OCI-LY7 (cell line): ENCODE measurements around the gene EFCAB13. TPM values are rescaled to one million over a fixed set of nuclear protein-coding genes. Genes with fewer than 3 reads are reported as not detected.
"Not testable (repeated sequence)": the region's sequence is repeated elsewhere in the genome, so short reads cannot be mapped to it uniquely, and the experiment has no call there.

Experiments
- BruUV-seq: library from RNA; stranded (reverse); fragments of 400-500 nt; replicated peaks from 2 replicates; lab custom pipeline; 2021; lab: Mats Ljungman, UMichigan
- CTCF ChIA-PET: fragments of 300-600 bp; sonication (Branson Sonifier 250); formaldehyde crosslinking; loops from one replicate; lab custom pipeline; 2022; ENCODE audit warnings: antibody characterized with exemption; ENCODE audit not compliant: unreplicated experiment; lab: Charles Lee
- POLR2A ChIA-PET: fragments of 300-600 bp; sonication (Branson Sonifier 250); formaldehyde crosslinking; loops from one replicate; lab custom pipeline; 2022; ENCODE audit warnings: antibody characterized with exemption; lab: Charles Lee
- DNase-seq: peaks from one replicate; pipeline ENCODE4 v3.0.0-alpha.2; 2015; ENCODE audit warnings: low spot score
- H2AFZ ChIP-seq: fragments of 200-600 bp; sonication (generic), shearing (Covaris generic); 2 replicates; pipeline ENCODE4 v1.6.1; 2014; ENCODE audit warnings: mild to moderate bottlenecking, antibody characterized with exemption, low read length, moderate library complexity
- H3K27ac ChIP-seq: fragments of 200-600 bp; sonication (generic); 2 replicates; pipeline ENCODE4 v1.5.1; 2014; ENCODE audit warnings: mixed run types, low read depth, mild to moderate bottlenecking, moderate library complexity, low read length, inconsistent platforms; ENCODE audit not compliant: poor library complexity, severe bottlenecking
- H3K36me3 ChIP-seq: fragments of 200-600 bp; sonication (generic); 2 replicates; pipeline ENCODE4 v1.6.1; 2014; ENCODE audit warnings: mild to moderate bottlenecking, antibody characterized with exemption, low read length, moderate library complexity, mixed read lengths; ENCODE audit not compliant: insufficient read depth
- H3K4me1 ChIP-seq: fragments of 200-600 bp; sonication (generic); 2 replicates; pipeline ENCODE4 v1.5.1; 2014; ENCODE audit warnings: mild to moderate bottlenecking, low read length; ENCODE audit not compliant: insufficient read depth, poor library complexity, severe bottlenecking
- H3K4me2 ChIP-seq: fragments of 200-600 bp; sonication (generic); 2 replicates; pipeline ENCODE4 v1.6.1; 2014; ENCODE audit warnings: mild to moderate bottlenecking, low read length
- H3K4me3 ChIP-seq: fragments of 200-600 bp; sonication (generic); 2 replicates; pipeline ENCODE4 v1.5.1; 2014; ENCODE audit warnings: mild to moderate bottlenecking, low read depth, low read length; ENCODE audit not compliant: poor library complexity, severe bottlenecking
- H3K79me2 ChIP-seq: fragments of 200-600 bp; sonication (generic); 2 replicates; pipeline ENCODE4 v1.6.1; 2016; ENCODE audit warnings: low read depth, mild to moderate bottlenecking, low read length, moderate library complexity, mixed read lengths; ENCODE audit not compliant: insufficient read depth
- H3K9me2 ChIP-seq: fragments of 200-600 bp; sonication (generic); 2 replicates; pipeline ENCODE4 v1.6.1; 2016; ENCODE audit warnings: mild to moderate bottlenecking, low read length, mixed read lengths; ENCODE audit not compliant: insufficient read depth
- H3K9me3 ChIP-seq: fragments of 200-600 bp; sonication (generic); 2 replicates; pipeline ENCODE4 v1.6.1; 2014; ENCODE audit warnings: mild to moderate bottlenecking, mixed run types, low read length, mixed read lengths
- H4K20me1 ChIP-seq: fragments of 200-600 bp; sonication (generic); 2 replicates; pipeline ENCODE4 v1.6.1; 2014; ENCODE audit warnings: mild to moderate bottlenecking, antibody characterized with exemption, low read length, moderate library complexity, mixed read lengths; ENCODE audit not compliant: insufficient read depth
- CTCF ChIP-seq: fragments of 200-600 bp; sonication (generic); conservative IDR thresholded peaks from 2 replicates; pipeline ENCODE4 v1.5.1; 2014; ENCODE audit warnings: mild to moderate bottlenecking, antibody characterized with exemption, low read length, moderate library complexity, mixed read lengths
- EZH2phosphoT487 ChIP-seq: fragments of 200-600 bp; sonication (generic); IDR thresholded peaks from 2 replicates; pipeline ENCODE4 v1.6.1; 2018; ENCODE audit warnings: low read depth, borderline replicate concordance, mild to moderate bottlenecking, mixed run types, antibody characterized with exemption, low read length, moderate library complexity, mixed read lengths
- intact Hi-C: fragments of 100-400 bp; cut with micrococcal nuclease; formaldehyde crosslinking; loops from one replicate; pipeline ENCODE4 v1.10.0; 2022; ENCODE audit not compliant: unreplicated experiment
- total RNA-seq, 2 experiments: library from RNA; depleted of rRNA in 1 of 2; stranded (reverse); fragments of >200 nt in 1 of 2; shearing (Covaris generic) in 1 of 2; gene quantifications; 2 replicates each; pipeline ENCODE4 v1.2.3, GENCODE V29; 2014 to 2022

Gene EFCAB13
- total RNA-seq, 2 experiments from 2014 or later: 4.5 to 5.3 TPM

DNA sequence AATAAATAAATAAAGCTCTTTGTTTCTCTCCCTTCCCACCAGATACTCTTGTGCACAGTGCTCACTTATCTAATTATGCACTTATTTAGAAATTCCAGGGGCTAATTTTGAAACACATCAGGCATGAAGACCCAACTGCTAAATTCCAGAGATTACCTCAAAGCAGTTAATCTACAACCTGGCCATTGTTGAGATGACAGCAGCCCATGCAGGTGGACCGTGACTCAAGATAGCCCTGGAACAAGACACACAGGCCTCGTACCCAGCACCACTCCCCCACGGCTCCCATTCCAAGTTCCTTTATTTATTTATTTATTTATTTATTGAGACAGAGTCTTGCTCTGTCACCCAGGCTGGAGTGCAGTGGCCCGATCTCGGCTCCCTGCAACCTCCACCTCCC, 147.1 kb downstream of the EFCAB13 start:
- Histone ChIP-seq H3K79me2 (no peaks in the 10 kb centered on the region), H3K36me3 (no peaks in the 10 kb centered on the region)
- intact Hi-C loops: no loop called here

DNA sequence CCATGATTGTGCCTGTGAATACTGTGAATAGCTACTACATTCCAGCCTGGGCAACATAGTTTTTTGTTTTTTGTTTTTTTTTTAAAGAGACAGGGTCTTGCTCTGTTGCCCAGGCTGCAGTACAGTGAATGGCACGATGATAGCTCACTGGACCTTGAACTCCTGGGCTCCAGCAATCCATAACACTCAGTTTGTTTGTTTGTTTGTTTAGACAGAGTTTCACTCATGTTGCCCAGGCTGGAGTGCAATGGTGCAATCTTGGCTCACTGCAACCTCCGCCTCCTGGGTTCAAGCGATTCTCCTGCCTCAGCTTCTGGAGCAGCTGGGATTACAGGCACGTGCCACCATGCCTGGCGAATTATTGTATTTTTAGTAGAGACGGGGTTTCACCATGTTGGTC, 148.3 kb downstream of the EFCAB13 start:
- CTCF ChIA-PET, DNase-seq, intact Hi-C loops: not testable (repeated sequence)

More for the DNA sequence above, 147.1 kb downstream of the EFCAB13 start:
- TF ChIP-seq EZH2phosphoT487: no peak
- no peak for TF ChIP-seq CTCF
- H3K9me2 ChIP-seq: no peaks in the 10 kb centered on the region
- no peaks in the 10 kb centered on the region for H4K20me1 ChIP-seq
- no peak overlapping the region for H3K4me2 ChIP-seq
- H3K9me3 ChIP-seq: no peaks in the 10 kb centered on the region
- no TSS peak for BruUV-seq
- no peak for DNase-seq
- H3K4me3 ChIP-seq: no peak overlapping the region
- POLR2A ChIA-PET: interaction anchor here (0.6 kb wide), 2 partner anchors 301 to 1353 kb away, joined by 3 to 4 read pairs; no protein-coding TSS in a partner anchor
- H3K27ac ChIP-seq: no peak overlapping the region
- H3K4me1 ChIP-seq: no peaks in the 10 kb centered on the region
- CTCF ChIA-PET: no interaction called here
- no peak overlapping the region for H2AFZ ChIP-seq

More for the DNA sequence above, 148.3 kb downstream of the EFCAB13 start:
- H3K4me2 ChIP-seq, H3K9me2 ChIP-seq, H3K79me2 ChIP-seq, BruUV-seq, H3K4me3 ChIP-seq, H4K20me1 ChIP-seq, H2AFZ ChIP-seq, H3K27ac ChIP-seq, H3K9me3 ChIP-seq, H3K36me3 ChIP-seq, H3K4me1 ChIP-seq: not testable (repeated sequence)
- POLR2A ChIA-PET: interaction anchor here (0.7 kb wide), 1 partner anchor 585 kb away, joined by 3 read pairs; no protein-coding TSS in a partner anchor

Other genes starting within 250 kb of the EFCAB13 start
- gene CDC27, start 134.7 kb upstream of the EFCAB13 start, total RNA-seq (2014; rRNA removed; shearing (Covaris generic)): 74.3 and 83.4 TPM in 2 replicates
- 164 TPM in 2 replicates for gene CDC27, start 134.7 kb upstream of the EFCAB13 start, total RNA-seq (2022)
- 0.39 and 2.1 TPM in 2 replicates for gene MYL4, start 114.6 kb upstream of the EFCAB13 start, total RNA-seq (2014; rRNA removed; shearing (Covaris generic))
- 0.67 and 1.3 TPM in 2 replicates for gene MYL4, start 114.6 kb upstream of the EFCAB13 start, total RNA-seq (2022)
- not detected in 2 replicates for gene ITGB3, start 70.1 kb upstream of the EFCAB13 start, total RNA-seq (2014; rRNA removed; shearing (Covaris generic))
- 0.17 TPM in 1 of 2 replicates, not detected in the other for gene ITGB3, start 70.1 kb upstream of the EFCAB13 start, total RNA-seq (2022)
- gene NPEPPS, start 207.2 kb downstream of the EFCAB13 start, total RNA-seq (2014; rRNA removed; shearing (Covaris generic)): 44.2 and 46.8 TPM in 2 replicates
- 111 and 124 TPM in 2 replicates for gene NPEPPS, start 207.2 kb downstream of the EFCAB13 start, total RNA-seq (2022)